Esophagus muscularis mucosa (tissue), 4 donors: ENCODE measurements around the gene RICTOR. TPM values are rescaled to one million over a fixed set of nuclear protein-coding genes. Genes with fewer than 3 reads are reported as not detected.

Experiments used
- DNase-seq: peaks from one replicate; pipeline ENCODE4 v3.0.0-alpha.2; 2017; ENCODE audit errors: extremely low spot score
- H3K27ac ChIP-seq, 4 donors: fragments of 200-600 bp; sonication (generic); replicated peaks in 1 of 4; 1 replicate in 3 of 4; 2 replicates in 1 of 4; pipeline ENCODE4 v1.5.1; 2016 to 2019; ENCODE audit warnings: mild to moderate bottlenecking in 1 of 4
- H3K27me3 ChIP-seq, 4 donors: fragments of 200-600 bp; sonication (generic); one replicate each; pipeline versions ENCODE4 v1.5.1 to v1.6.0; 2016 to 2019
- H3K36me3 ChIP-seq, 4 donors: fragments of 200-600 bp; sonication (generic); one replicate each; pipeline ENCODE4 v1.5.1; 2016 to 2019
- H3K4me1 ChIP-seq, 4 donors: fragments of 200-600 bp; sonication (generic); one replicate each; pipeline ENCODE4 v1.5.1; 2016 to 2019
- H3K4me3 ChIP-seq, 4 donors: fragments of 200-600 bp; sonication (generic); 1 replicate in 2 of 4; 2 replicates in 2 of 4; pipeline ENCODE4 v1.5.1; 2016 to 2019; ENCODE audit warnings: mild to moderate bottlenecking in 4 of 4, moderate library complexity in 1 of 4
- H3K9me3 ChIP-seq, 4 donors: fragments of 200-600 bp; sonication (generic); 1 replicate in 3 of 4; 2 replicates in 1 of 4; pipeline ENCODE4 v1.5.1; 2016 to 2019
- EP300 ChIP-seq: sonication (generic); formaldehyde crosslinking; IDR thresholded peaks from one replicate; pipeline ENCODE4 v1.6.1; 2017; ENCODE audit warnings: antibody characterized with exemption
- POLR2A ChIP-seq: fragments of 450-650 bp; IDR thresholded peaks from one replicate; pipeline ENCODE4 v1.6.1; 2017; ENCODE audit warnings: antibody characterized with exemption, moderate library complexity, mild to moderate bottlenecking, low read depth
- POLR2AphosphoS5 ChIP-seq, 2 donors: sonication (generic); formaldehyde crosslinking; IDR thresholded peaks; one replicate each; pipeline ENCODE4 v1.6.1; 2017; ENCODE audit warnings: antibody characterized with exemption in 2 of 2
- WGBS: methylation state at CpG from one replicate; pipeline ENCODE4 v1.1.5; 2018; 5-methylcytosine and 5-hydroxymethylcytosine counted together
- intact Hi-C: fragments of 100-400 bp; cut with DNase I; formaldehyde crosslinking; loops from one replicate; pipeline ENCODE4 v1.15.1; 2023
- total RNA-seq, 4 donors: library from RNA; depleted of rRNA; stranded (reverse); fragments of >200 nt; gene quantifications; one replicate each; pipeline versions ENCODE4 v1.1.0 to v1.2.1, GENCODE V29; 2016
- TF ChIP-seq, protein P1 (sequence below), 3 experiments: fragments of 200-600 bp in 2 of 3; fragments of 450-650 bp in 1 of 3; sonication (generic) in 2 of 3; IDR thresholded peaks; one replicate each; pipeline ENCODE4 v1.5.1; 2017 to 2019; ENCODE audit warnings: antibody characterized with exemption in 3 of 3, mild to moderate bottlenecking in 2 of 3, moderate library complexity in 1 of 3

Gene RICTOR
- total RNA-seq, 4 donors from 2014 or later: 22.5 to 34.1 (median 26.1) TPM

DNA sequence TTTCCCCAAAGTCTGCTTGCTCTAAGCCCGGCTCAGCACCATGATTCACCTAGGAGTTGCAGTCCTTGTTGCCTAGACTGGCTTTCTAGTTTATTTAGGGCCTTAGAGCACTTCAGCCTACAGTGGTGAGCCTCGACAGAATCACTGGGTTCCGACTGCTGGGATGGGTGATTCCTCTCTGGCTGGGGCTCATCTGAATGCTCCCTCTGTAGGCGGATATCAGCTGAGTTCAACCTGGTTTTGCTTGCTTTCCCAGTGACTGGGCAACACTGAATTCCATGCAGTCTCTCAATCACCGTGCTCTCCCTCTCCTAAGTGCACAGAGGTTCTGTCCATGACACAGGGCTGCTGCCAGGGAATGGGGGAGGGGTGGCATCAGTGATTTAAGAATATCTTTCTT lies 174.3 kb downstream of the RICTOR start:
- Histone ChIP-seq H3K27me3 (no peaks in the 10 kb centered on the region), H3K9me3 (peaks cover 5 to 16% (median 6%) of the 10 kb centered on the region in 4 donors), H3K36me3 (peaks cover 16 to 61% (median 50%) of the 10 kb centered on the region in 4 donors), H3K4me1 (no peaks in the 10 kb centered on the region), H3K27ac (no peak overlapping the region), H3K4me3 (no peak overlapping the region)
- TF ChIP-seq, protein P1, sequence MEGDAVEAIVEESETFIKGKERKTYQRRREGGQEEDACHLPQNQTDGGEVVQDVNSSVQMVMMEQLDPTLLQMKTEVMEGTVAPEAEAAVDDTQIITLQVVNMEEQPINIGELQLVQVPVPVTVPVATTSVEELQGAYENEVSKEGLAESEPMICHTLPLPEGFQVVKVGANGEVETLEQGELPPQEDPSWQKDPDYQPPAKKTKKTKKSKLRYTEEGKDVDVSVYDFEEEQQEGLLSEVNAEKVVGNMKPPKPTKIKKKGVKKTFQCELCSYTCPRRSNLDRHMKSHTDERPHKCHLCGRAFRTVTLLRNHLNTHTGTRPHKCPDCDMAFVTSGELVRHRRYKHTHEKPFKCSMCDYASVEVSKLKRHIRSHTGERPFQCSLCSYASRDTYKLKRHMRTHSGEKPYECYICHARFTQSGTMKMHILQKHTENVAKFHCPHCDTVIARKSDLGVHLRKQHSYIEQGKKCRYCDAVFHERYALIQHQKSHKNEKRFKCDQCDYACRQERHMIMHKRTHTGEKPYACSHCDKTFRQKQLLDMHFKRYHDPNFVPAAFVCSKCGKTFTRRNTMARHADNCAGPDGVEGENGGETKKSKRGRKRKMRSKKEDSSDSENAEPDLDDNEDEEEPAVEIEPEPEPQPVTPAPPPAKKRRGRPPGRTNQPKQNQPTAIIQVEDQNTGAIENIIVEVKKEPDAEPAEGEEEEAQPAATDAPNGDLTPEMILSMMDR (IDR thresholded peaks at IDR 0.05): no peak
- TF ChIP-seq EP300: no peak
- TF ChIP-seq POLR2A: no peak
- no peak for TF ChIP-seq POLR2AphosphoS5 (IDR thresholded peaks at IDR 0.05)
- 96% methylated on average over 5 of the region's 5 CpGs for WGBS
- no peak for DNase-seq
- intact Hi-C loops: no loop called here

DNA sequence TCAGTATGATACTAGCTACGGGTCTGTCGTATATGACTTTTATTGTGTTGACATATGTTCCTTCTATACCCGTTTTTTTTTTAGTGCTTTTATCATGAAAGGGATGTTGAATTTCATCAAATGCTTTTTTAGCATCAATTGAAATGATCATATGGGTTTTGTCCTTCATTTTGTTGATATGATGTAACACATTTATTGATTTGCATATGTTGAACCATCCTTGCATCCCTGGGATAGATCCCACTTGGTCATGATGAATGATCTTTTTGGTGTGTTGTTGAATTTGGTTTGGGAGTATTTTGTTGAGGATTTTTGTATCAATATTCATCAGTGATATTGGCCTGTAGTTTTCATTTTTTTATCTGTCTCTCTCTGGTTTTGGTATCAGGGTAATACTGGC lies 177.4 kb downstream of the RICTOR start:
- peaks cover 5 to 12% (median 6%) of the 10 kb centered on the region in 4 donors for H3K9me3 ChIP-seq
- H3K36me3 ChIP-seq: peaks cover 0 to 37% (median 22%) of the 10 kb centered on the region in 4 donors
- no peaks in the 10 kb centered on the region for H3K27me3 ChIP-seq
- H3K4me1 ChIP-seq: no peaks in the 10 kb centered on the region
- WGBS: 92% methylated on average over 3 of the region's 3 CpGs
- no peak overlapping the region for H3K4me3 ChIP-seq
- no peak for DNase-seq
- TF ChIP-seq, protein P1 (IDR thresholded peaks at IDR 0.05): no peak
- TF ChIP-seq EP300 (no peak), POLR2AphosphoS5 (IDR thresholded peaks at IDR 0.05) (no peak), POLR2A (no peak)
- intact Hi-C loops: no loop called here
- no peak overlapping the region for H3K27ac ChIP-seq

DNA sequence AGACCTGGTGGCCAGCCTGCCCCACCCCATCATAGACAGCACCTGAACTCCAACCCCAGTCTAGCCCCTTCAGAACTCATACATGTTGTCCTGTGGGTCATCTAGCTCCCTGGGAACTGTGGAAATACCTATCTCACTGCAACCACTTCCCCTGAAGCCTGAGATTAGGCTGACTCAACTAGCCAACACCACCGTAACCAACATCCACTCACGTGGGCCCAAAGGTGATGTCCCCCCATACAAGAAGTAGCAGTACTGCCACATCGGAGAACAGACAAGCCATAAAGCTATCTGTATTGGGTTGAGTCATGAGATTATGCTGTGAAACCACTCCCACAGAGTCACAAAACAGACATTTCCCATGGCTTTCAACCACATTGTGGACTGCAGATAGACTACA lies 181.8 kb downstream of the RICTOR start:
- DNase-seq: no peak
- peaks cover 5 to 12% (median 6%) of the 10 kb centered on the region in 4 donors for H3K9me3 ChIP-seq
- no peaks in the 10 kb centered on the region for H3K27me3 ChIP-seq
- no peaks in the 10 kb centered on the region for H3K4me1 ChIP-seq
- intact Hi-C loops: no loop called here
- H3K36me3 ChIP-seq: peaks cover 0 to 33% (median 12%) of the 10 kb centered on the region in 4 donors
- no peak overlapping the region for H3K4me3 ChIP-seq
- H3K27ac ChIP-seq: no peak overlapping the region
- TF ChIP-seq POLR2A (no peak), EP300 (no peak), POLR2AphosphoS5 (IDR thresholded peaks at IDR 0.05) (no peak)
- TF ChIP-seq, protein P1 (IDR thresholded peaks at IDR 0.05): no peak
- 95% methylated on average over 3 of the region's 3 CpGs for WGBS

DNA sequence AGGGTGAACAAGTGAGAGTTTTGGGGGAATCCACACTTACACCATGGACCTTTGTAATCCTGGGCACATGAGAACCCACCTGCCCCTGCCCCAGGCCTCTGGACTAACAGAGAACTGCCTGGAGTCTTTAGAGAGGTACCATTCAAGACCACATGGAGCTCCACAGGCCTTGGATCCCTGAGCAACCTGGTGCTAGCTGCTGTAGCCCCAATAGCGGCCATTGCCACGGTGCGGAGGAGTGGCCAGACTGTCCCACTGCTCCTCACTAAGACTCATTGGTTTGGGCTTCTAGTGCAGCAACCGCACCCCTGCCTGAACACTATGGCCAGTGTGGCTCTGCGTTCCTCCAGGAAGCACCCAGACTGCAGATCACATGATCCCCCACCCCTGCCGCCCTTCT lies 182.6 kb downstream of the RICTOR start:
- no peak for TF ChIP-seq POLR2A
- no peak for TF ChIP-seq POLR2AphosphoS5 (IDR thresholded peaks at IDR 0.05)
- TF ChIP-seq, protein P1 (IDR thresholded peaks at IDR 0.05): no peak
- no peak for TF ChIP-seq EP300
- Histone ChIP-seq H3K27me3 (no peaks in the 10 kb centered on the region), H3K9me3 (peaks cover 2 to 12% (median 6%) of the 10 kb centered on the region in 4 donors), H3K4me1 (no peaks in the 10 kb centered on the region), H3K36me3 (peaks cover 0 to 41% (median 13%) of the 10 kb centered on the region in 4 donors), H3K27ac (no peak overlapping the region), H3K4me3 (no peak overlapping the region)
- 93% methylated on average over 2 of the region's 6 CpGs for WGBS
- intact Hi-C loops: no loop called here
- DNase-seq: no peak

DNA sequence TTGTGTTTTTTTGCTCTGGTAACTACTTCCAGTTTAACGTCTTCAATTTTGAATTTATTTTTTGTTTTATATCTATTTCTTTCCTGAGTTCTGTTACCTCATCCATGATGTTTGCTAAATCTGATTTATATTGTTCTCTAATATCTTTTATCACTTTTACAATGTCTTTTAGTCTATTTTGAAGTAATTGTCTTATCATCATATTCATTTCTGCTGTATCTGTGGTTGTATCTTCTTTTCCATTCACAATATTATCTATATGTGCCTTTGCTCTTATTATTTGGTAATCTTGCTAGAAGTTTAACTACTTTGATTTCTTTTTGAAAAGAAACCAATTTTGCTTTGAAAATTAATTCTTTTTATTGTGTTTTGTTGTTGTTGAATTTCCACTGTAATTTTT lies 184.8 kb downstream of the RICTOR start:
- TF ChIP-seq, protein P1 (IDR thresholded peaks at IDR 0.05): no peak
- TF ChIP-seq POLR2AphosphoS5 (IDR thresholded peaks at IDR 0.05) (no peak), EP300 (no peak), POLR2A (no peak)
- Histone ChIP-seq H3K4me3 (no peak overlapping the region), H3K36me3 (peaks cover 18 to 62% (median 33%) of the 10 kb centered on the region in 4 donors), H3K4me1 (no peaks in the 10 kb centered on the region), H3K27ac (no peak overlapping the region), H3K9me3 (no peaks in the 10 kb centered on the region), H3K27me3 (no peaks in the 10 kb centered on the region)
- intact Hi-C loops: no loop called here
- DNase-seq: no peak
- 88% methylated on average over 1 of the region's 1 CpG for WGBS
